ENCODE data around the gene SEMA3F.
A peak's percentile ranks its signal among the peaks of the same experiment; 100 is the strongest.
"Not testable (repeated sequence)": the region's sequence is repeated elsewhere in the genome, so short reads cannot be mapped to it uniquely, and the experiment has no call there.

Gene SEMA3F

DNA sequence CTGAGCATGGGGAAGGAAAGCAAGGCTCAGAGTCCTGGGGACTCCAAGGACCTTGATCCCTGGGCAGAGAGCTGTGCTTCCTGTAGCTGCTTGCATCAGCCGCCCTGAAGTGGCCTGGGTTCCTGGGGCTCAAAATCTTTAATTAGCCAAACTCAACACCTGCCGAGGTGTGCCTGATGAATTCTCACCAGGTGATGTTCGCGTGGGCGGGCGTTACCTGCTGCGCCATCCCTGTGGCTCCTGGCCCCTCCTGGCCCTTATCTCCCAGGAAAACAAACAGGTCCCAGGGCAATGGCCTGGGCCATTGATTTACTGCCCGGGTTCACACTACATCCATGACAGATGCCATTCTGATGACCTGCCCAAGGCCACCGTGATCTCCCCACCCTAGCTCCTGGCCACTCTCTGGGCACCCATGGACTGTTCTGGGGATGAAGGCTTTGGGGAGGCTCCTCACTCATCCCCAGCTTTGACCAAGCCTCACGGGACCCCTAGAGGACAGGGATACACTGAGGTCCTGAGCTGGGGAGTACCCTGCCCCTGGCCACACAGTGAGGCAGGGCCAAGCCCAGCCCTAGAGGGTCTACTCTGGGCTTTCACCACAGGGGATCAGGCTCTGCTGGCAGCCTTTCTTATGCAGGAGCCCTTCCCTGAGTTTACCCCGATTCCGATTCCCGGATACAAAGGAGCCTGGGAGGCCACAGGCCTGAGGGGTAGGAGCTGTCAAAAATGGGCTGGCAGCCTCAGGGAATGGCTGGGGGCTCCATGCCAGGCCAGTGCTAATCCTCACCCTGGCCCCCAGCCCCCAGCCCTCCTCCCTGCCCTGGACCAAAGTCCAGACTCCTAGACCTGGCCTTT lies 55.6 kb downstream of the SEMA3F start:
- no peak for DNase-seq
- H3K27me3 Mint-ChIP-seq, result peaks cover 18% of the 10 kb centered on the region
- no peaks in the 10 kb centered on the region for H3K9me3 Mint-ChIP-seq
- no peaks in the 10 kb centered on the region for H3K36me3 Mint-ChIP-seq (ENCODE audit: low read depth)
- H3K4me1 Mint-ChIP-seq (ENCODE audit: low read depth), result peaks cover 5% of the 10 kb centered on the region
- H3K4me3 Mint-ChIP-seq, result no peak overlapping the region
- no peak overlapping the region for H3K27ac Mint-ChIP-seq

DNA sequence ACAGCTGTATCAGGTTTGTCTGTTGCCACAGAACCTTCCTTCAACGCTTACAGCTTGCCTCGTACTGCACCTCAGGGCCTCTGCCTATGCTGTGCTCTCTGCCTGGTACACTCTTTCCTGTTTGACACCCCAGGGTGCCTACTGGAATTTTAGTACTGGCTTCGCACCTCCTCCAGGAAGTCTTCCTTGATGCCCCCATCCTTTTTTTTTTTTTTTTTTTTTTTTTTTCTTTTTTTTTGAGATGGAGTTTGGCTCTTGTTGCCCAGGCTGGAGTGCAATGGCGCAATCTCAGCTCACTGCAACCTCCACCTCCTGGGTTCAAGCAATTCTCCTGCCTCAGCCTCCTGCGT lies 56.2 kb downstream of the SEMA3F start:
- DNase-seq; H3K9me3 Mint-ChIP-seq; H3K36me3 Mint-ChIP-seq (ENCODE audit: low read depth); H3K27ac Mint-ChIP-seq; H3K4me1 Mint-ChIP-seq (ENCODE audit: low read depth); H3K4me3 Mint-ChIP-seq: not testable (repeated sequence)
- peaks cover 14% of the 10 kb centered on the region for H3K27me3 Mint-ChIP-seq

- peak; percentile 39 for DNase-seq
- no peaks in the 10 kb centered on the region for H3K36me3 Mint-ChIP-seq (ENCODE audit: low read depth)
Measured at GRCh38 chr3:50211930-50212329, 56.8 kb downstream of the SEMA3F start.

DNA sequence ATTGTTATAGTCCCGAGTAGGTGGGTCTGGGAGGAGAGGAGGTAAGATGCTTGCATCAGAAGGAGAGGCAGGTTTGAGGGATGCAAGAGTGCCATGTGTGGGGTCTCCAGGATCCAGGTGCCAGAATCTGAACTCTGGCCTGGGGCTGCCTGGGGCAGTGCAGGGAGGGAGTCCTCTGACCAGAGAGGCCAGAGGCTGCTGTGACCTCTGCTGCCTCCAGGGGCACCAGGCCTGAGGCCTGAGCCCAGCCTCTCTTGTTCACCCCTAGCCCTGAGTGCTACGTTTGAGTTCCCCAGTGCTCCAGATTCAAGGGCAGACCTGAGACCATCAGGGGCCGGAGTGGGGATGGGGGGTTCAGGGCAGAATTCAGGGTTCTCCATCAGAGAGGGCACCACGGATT lies 57.4 kb downstream of the SEMA3F start:
- Mint-ChIP-seq H3K4me3 (no peak overlapping the region), H3K4me1 (ENCODE audit: low read depth) (peaks cover 5% of the 10 kb centered on the region), H3K36me3 (ENCODE audit: low read depth) (no peaks in the 10 kb centered on the region), H3K27ac (no peak overlapping the region), H3K27me3 (peaks cover 4% of the 10 kb centered on the region), H3K9me3 (no peaks in the 10 kb centered on the region)
- DNase-seq, result no peak

More at GRCh38 chr3:50211930-50212329, 56.8 kb downstream of the SEMA3F start:
- H3K4me3 Mint-ChIP-seq, result no peak overlapping the region
- H3K4me1 Mint-ChIP-seq (ENCODE audit: low read depth), result peaks cover 5% of the 10 kb centered on the region
- H3K27me3 Mint-ChIP-seq, result peaks cover 8% of the 10 kb centered on the region
- no peaks in the 10 kb centered on the region for H3K9me3 Mint-ChIP-seq
- no peak overlapping the region for H3K27ac Mint-ChIP-seq

GRCh38 chr3:50212971-50213370 lies 57.8 kb downstream of the SEMA3F start:
- no peak overlapping the region for H3K4me3 Mint-ChIP-seq
- DNase-seq, result no peak
- H3K36me3 Mint-ChIP-seq (ENCODE audit: low read depth), result no peaks in the 10 kb centered on the region
- no peak overlapping the region for H3K27ac Mint-ChIP-seq
- H3K9me3 Mint-ChIP-seq, result no peaks in the 10 kb centered on the region
- H3K4me1 Mint-ChIP-seq (ENCODE audit: low read depth), result peaks cover 5% of the 10 kb centered on the region
- H3K27me3 Mint-ChIP-seq, result no peaks in the 10 kb centered on the region

DNA sequence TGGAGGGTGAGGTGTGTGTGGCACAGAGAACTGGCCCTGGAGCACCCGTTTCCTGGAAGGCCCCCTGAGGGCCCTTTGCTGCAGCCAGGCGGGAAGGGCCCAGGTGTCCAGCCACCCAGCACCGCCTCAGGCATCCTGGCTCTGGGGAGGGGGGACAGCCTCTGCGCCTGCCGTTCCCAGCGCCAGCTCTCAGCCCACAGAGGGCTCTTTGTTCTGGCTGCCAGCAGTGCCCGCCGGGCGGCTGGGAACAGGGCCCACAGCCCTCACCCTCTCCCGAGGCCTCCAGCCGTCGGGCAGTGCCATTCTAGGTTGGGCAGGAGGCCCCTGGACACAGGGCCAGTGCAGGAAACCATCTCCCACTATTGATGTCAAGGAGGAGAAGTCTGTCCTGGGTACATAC lies 58.2 kb downstream of the SEMA3F start:
- Mint-ChIP-seq H3K27me3 (no peaks in the 10 kb centered on the region), H3K27ac (no peak overlapping the region)

DNA sequence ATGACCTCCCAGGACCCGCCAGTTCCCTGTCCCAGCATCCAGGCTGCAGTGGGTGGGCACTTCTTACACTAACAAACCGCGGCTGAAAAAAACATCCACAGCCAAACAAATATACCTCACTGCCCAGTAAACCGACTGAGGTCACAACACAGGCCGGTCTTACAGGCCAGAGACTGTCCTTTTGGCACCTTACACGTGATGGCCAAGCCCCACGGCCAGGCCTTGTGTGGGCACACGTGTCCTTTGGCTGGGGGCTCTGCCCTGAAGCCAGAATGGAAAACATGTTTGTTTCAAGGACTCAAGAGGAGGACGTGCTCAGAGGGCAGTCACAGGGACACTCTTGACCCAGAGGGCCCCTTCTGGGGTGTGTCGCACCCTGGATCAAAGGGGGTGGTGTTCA lies 59.7 kb downstream of the SEMA3F start:
- Mint-ChIP-seq H3K27ac (no peak overlapping the region), H3K36me3 (ENCODE audit: low read depth) (no peaks in the 10 kb centered on the region), H3K4me3 (no peak overlapping the region), H3K27me3 (no peaks in the 10 kb centered on the region), H3K4me1 (ENCODE audit: low read depth) (peaks cover 5% of the 10 kb centered on the region), H3K9me3 (no peaks in the 10 kb centered on the region)
- DNase-seq, result no peak

More for the DNA sequence above, 58.2 kb downstream of the SEMA3F start:
- H3K9me3 Mint-ChIP-seq, result no peaks in the 10 kb centered on the region
- H3K4me3 Mint-ChIP-seq, result no peak overlapping the region
- H3K4me1 Mint-ChIP-seq (ENCODE audit: low read depth), result peaks cover 5% of the 10 kb centered on the region
- no peaks in the 10 kb centered on the region for H3K36me3 Mint-ChIP-seq (ENCODE audit: low read depth)
- DNase-seq, result no peak

GRCh38 chr3:50215529-50215928 lies 60.4 kb downstream of the SEMA3F start:
- H3K9me3 Mint-ChIP-seq, result no peaks in the 10 kb centered on the region
- H3K27ac Mint-ChIP-seq, result no peak overlapping the region
- peaks cover 5% of the 10 kb centered on the region for H3K4me1 Mint-ChIP-seq (ENCODE audit: low read depth)
- H3K27me3 Mint-ChIP-seq, result no peaks in the 10 kb centered on the region
- DNase-seq, result no peak
- H3K36me3 Mint-ChIP-seq (ENCODE audit: low read depth), result no peaks in the 10 kb centered on the region
- no peak overlapping the region for H3K4me3 Mint-ChIP-seq

- no peak overlapping the region for H3K4me3 Mint-ChIP-seq
- no peaks in the 10 kb centered on the region for H3K4me1 Mint-ChIP-seq (ENCODE audit: low read depth)
- H3K36me3 Mint-ChIP-seq (ENCODE audit: low read depth), result no peaks in the 10 kb centered on the region
- H3K27ac Mint-ChIP-seq, result no peak overlapping the region
- no peak for DNase-seq
- H3K27me3 Mint-ChIP-seq, result no peaks in the 10 kb centered on the region
- H3K9me3 Mint-ChIP-seq, result no peaks in the 10 kb centered on the region
Measured at GRCh38 chr3:50217681-50218080, 62.6 kb downstream of the SEMA3F start.

DNA sequence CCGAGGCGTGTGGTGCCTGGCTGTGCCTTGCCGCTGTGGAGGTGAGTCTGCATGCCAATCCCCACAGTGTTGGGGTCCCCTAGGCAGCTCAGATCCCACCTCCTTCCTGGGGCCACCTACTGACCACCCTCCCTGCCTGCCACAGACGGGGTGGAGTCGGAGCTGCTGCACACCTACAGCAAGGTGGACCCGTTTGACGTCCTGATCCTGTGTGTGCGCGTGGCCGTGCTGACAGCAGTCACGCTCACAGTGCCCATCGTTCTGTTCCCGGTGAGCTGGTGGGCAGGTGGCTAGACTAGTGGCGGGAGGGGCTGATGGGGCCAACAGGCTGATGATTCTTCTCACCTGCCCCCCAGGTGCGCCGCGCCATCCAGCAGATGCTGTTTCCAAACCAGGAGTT lies 63.3 kb downstream of the SEMA3F start:
- Mint-ChIP-seq H3K27ac (no peak overlapping the region), H3K36me3 (ENCODE audit: low read depth) (no peaks in the 10 kb centered on the region), H3K4me1 (ENCODE audit: low read depth) (no peaks in the 10 kb centered on the region), H3K27me3 (no peaks in the 10 kb centered on the region), H3K9me3 (no peaks in the 10 kb centered on the region), H3K4me3 (no peak overlapping the region)
- no peak for DNase-seq

DNA sequence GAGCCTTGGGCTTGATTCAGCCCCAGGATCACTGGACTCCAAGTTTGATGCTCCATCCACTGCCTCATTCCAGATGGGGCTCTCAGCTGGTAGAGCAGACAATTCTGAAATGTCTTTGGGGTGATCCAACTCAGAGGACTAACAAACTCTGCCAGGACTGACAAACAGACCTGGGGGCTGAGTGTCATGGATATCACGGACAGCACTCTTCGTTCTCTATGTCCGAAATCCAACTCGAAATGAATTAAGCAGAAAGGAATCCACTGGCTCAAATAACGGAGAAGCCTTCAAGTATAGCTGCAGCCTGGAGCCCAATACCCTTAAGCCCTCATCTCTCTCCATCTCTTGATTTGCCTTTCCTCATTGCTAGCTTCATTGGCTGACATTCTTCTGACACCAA lies 64.2 kb downstream of the SEMA3F start:
- H3K4me1 Mint-ChIP-seq (ENCODE audit: low read depth), result no peaks in the 10 kb centered on the region
- H3K27ac Mint-ChIP-seq, result no peak overlapping the region
- no peaks in the 10 kb centered on the region for H3K36me3 Mint-ChIP-seq (ENCODE audit: low read depth)
- H3K27me3 Mint-ChIP-seq, result no peaks in the 10 kb centered on the region
- no peak overlapping the region for H3K4me3 Mint-ChIP-seq
- DNase-seq, result no peak
- H3K9me3 Mint-ChIP-seq, result no peaks in the 10 kb centered on the region

- H3K27me3 Mint-ChIP-seq, result no peaks in the 10 kb centered on the region
- H3K36me3 Mint-ChIP-seq (ENCODE audit: low read depth), result no peaks in the 10 kb centered on the region
- H3K9me3 Mint-ChIP-seq, result no peaks in the 10 kb centered on the region
- DNase-seq, result no peak
- no peaks in the 10 kb centered on the region for H3K4me1 Mint-ChIP-seq (ENCODE audit: low read depth)
- no peak overlapping the region for H3K4me3 Mint-ChIP-seq
- no peak overlapping the region for H3K27ac Mint-ChIP-seq
Measured at GRCh38 chr3:50220109-50220508, 65.0 kb downstream of the SEMA3F start.

DNA sequence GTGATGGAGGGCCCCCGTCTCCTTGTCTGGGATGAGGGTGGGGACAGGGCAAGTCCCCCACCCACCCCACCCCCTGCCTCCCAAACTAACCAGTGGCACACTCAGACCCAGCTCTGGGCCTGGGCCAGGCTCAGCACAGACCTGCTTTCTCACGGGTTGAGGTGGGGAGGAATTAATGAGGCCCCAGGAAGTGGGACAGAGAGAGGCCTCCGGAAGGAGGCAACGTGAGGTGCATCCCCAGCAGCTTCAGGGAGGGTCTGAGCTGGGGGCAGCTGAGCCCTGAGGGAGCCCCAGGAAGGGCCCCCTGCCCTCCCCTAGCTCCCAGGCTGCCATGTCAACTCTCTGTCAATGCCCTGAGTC lies 65.9 kb downstream of the SEMA3F start:
- no peaks in the 10 kb centered on the region for H3K27me3 Mint-ChIP-seq
- peaks cover 6% of the 10 kb centered on the region for H3K4me1 Mint-ChIP-seq (ENCODE audit: low read depth)
- no peaks in the 10 kb centered on the region for H3K9me3 Mint-ChIP-seq
- no peaks in the 10 kb centered on the region for H3K36me3 Mint-ChIP-seq (ENCODE audit: low read depth)
- no peak for DNase-seq
- no peak overlapping the region for H3K4me3 Mint-ChIP-seq
- H3K27ac Mint-ChIP-seq, result no peak overlapping the region

DNA sequence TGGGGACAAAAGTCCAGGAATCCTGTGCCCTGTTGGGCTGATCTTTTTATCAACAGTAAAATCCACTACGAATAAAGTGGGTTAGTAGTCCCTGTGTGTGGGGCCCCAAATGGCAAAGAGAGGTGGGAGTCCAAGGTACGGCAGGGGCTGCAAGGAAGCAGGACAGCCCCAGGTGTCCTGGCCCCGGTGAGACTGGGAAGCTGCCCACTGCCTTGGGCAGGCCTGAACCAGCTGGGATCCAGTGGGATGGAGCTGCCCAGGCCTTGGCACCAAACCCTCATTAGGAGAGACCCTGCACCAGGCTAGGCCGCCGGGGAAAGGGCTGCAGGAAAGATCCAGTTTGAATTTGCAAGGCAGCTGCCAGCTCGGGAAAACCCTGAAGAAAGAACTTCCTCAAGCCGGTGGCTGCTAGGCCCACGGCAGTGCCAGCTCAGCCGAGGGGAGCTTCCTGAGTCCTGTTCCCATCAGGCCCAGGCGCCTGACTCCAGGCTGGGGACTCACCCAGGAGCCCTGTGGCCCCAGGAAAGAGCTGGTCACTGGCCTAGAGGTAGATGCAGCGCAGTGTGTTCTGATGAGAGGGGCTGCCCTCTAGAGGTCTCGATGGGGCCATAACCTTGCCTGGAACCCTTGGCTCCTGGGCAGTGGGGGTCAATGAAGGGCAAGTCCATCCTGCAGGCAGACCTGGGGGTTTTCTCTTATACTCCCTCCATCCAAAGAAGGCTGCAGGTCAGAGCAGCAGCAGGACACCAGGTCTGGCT lies 66.5 kb downstream of the SEMA3F start:
- Mint-ChIP-seq H3K4me1 (ENCODE audit: low read depth) (peaks cover 11% of the 10 kb centered on the region), H3K27me3 (no peaks in the 10 kb centered on the region), H3K4me3 (no peak overlapping the region), H3K27ac (no peak overlapping the region), H3K9me3 (no peaks in the 10 kb centered on the region), H3K36me3 (ENCODE audit: low read depth) (no peaks in the 10 kb centered on the region)
- DNase-seq, result no peak

GRCh38 chr3:50222169-50222528 lies 67.0 kb downstream of the SEMA3F start:
- Mint-ChIP-seq H3K9me3 (no peaks in the 10 kb centered on the region), H3K27ac (no peak overlapping the region), H3K36me3 (ENCODE audit: low read depth) (peaks cover 2% of the 10 kb centered on the region), H3K4me1 (ENCODE audit: low read depth) (peaks cover 17% of the 10 kb centered on the region), H3K4me3 (no peak overlapping the region), H3K27me3 (no peaks in the 10 kb centered on the region)
- no peak for DNase-seq

All from activated T-cell treated with anti-CD3 and anti-CD28 coated beads, Interleukin-2, amount 50 U/mL, for 24 hours (primary cell).